GM12878 (cell line): ENCODE results near the gene ADRA2B. TPM values are rescaled to one million over a fixed set of nuclear protein-coding genes. Genes with fewer than 3 reads are reported as not detected.

Experiments
- BACH1 ChIP-seq: fragments of 450-650 bp; IDR thresholded peaks from 2 replicates; pipeline ENCODE4 v1.6.1; 2017; ENCODE audit warnings: mild to moderate bottlenecking, borderline replicate concordance
- CBFB ChIP-seq: IDR thresholded peaks from 2 replicates; pipeline ENCODE4 v1.6.1; 2016; ENCODE audit warnings: antibody characterized with exemption, low read depth
- CHD4 ChIP-seq: fragments of 200-600 bp; sonication (generic); IDR thresholded peaks from 2 replicates; pipeline ENCODE4 v1.6.1; 2016; ENCODE audit warnings: mild to moderate bottlenecking
- ESRRA ChIP-seq: IDR thresholded peaks from 2 replicates; pipeline ENCODE4 v1.6.1; 2012; ENCODE audit warnings: mild to moderate bottlenecking, low read length, improper control_type of control experiment
- FOXK2 ChIP-seq: fragments of 450-650 bp; IDR thresholded peaks from 2 replicates; pipeline ENCODE4 v1.6.1; 2017; ENCODE audit warnings: mild to moderate bottlenecking, moderate library complexity
- GATAD2B ChIP-seq: fragments of 450-650 bp; conservative IDR thresholded peaks from 2 replicates; pipeline ENCODE4 v1.6.1; 2017; ENCODE audit warnings: low read depth, mild to moderate bottlenecking, moderate library complexity
- HDGF ChIP-seq: fragments of 450-650 bp; IDR thresholded peaks from 2 replicates; pipeline ENCODE4 v1.6.1; 2016; ENCODE audit warnings: antibody characterized with exemption
- IKZF2 ChIP-seq, 2 experiments: fragments of 450-650 bp; IDR thresholded peaks; 2 replicates each; pipeline ENCODE4 v1.6.1; 2017; ENCODE audit warnings: mild to moderate bottlenecking in 2 of 2, moderate library complexity in 2 of 2
- IRF4 ChIP-seq: IDR thresholded peaks from 2 replicates; pipeline ENCODE4 v1.6.1; 2011; ENCODE audit warnings: low read depth, low read length
- JUNB ChIP-seq: IDR thresholded peaks from 2 replicates; pipeline ENCODE4 v1.6.1; 2016; ENCODE audit warnings: antibody characterized with exemption, mild to moderate bottlenecking
- MEF2A ChIP-seq: IDR thresholded peaks from 2 replicates; pipeline ENCODE4 v1.6.1; 2011; ENCODE audit warnings: low read depth, mild to moderate bottlenecking, low read length, moderate library complexity; ENCODE audit not compliant: insufficient read depth
- MEF2B ChIP-seq: fragments of 450-650 bp; IDR thresholded peaks from 2 replicates; pipeline ENCODE4 v1.6.1; 2018; ENCODE audit warnings: mild to moderate bottlenecking, moderate library complexity; ENCODE audit not compliant: partially characterized antibody, poor library complexity, severe bottlenecking
- NRF1 ChIP-seq: conservative IDR thresholded peaks from 2 replicates; pipeline ENCODE4 v1.6.1; 2011; ENCODE audit warnings: mild to moderate bottlenecking, low read depth, low read length, improper control_type of control experiment
- RELA ChIP-seq: fragments of 450-650 bp; IDR thresholded peaks from 2 replicates; pipeline ENCODE4 v1.8.0; 2014; ENCODE audit warnings: borderline replicate concordance; ENCODE audit not compliant: partially characterized antibody
- SIN3A ChIP-seq: IDR thresholded peaks from 2 replicates; pipeline ENCODE4 v1.6.1; 2012; ENCODE audit warnings: low read depth, low read length, improper control_type of control experiment
- SMAD1 ChIP-seq: fragments of 450-650 bp; IDR thresholded peaks from 2 replicates; pipeline ENCODE4 v1.6.1; 2018; ENCODE audit warnings: mild to moderate bottlenecking, low read depth; ENCODE audit not compliant: partially characterized antibody
- SMARCA5 ChIP-seq: fragments of 450-650 bp; IDR thresholded peaks from 2 replicates; pipeline ENCODE4 v1.6.1; 2017; ENCODE audit warnings: mild to moderate bottlenecking
- SMC3 ChIP-seq: IDR thresholded peaks from 2 replicates; pipeline ENCODE4 v1.6.1; 2011; ENCODE audit warnings: low read length, improper control_type of control experiment, borderline replicate concordance
- SPI1 ChIP-seq: IDR thresholded peaks from 2 replicates; pipeline ENCODE4 v1.6.1; 2011; ENCODE audit warnings: low read depth, mild to moderate bottlenecking, low read length, moderate library complexity, borderline replicate concordance; ENCODE audit not compliant: insufficient read depth
- TCF3 ChIP-seq: IDR thresholded peaks from 2 replicates; pipeline ENCODE4 v1.6.1; 2012; ENCODE audit warnings: low read depth, mild to moderate bottlenecking, low read length, borderline replicate concordance; ENCODE audit not compliant: insufficient read depth
- ZNF217 ChIP-seq: fragments of 450-650 bp; IDR thresholded peaks from 2 replicates; pipeline ENCODE4 v1.6.1; 2017; ENCODE audit warnings: antibody characterized with exemption, mild to moderate bottlenecking
- ZSCAN29 ChIP-seq: fragments of 450-650 bp; IDR thresholded peaks from 2 replicates; pipeline ENCODE4 v1.6.1; 2017; ENCODE audit warnings: mild to moderate bottlenecking, moderate library complexity
- polyA plus RNA-seq, 11 experiments: library from polyadenylated mRNA; depleted of rRNA in 4 of 11; unstranded in 6 of 11; stranded (reverse) in 5 of 11; fragments of >200 nt; fragmentation: Nextera tagmentation in 4 of 11; fragmentation: Illumina TruSeq in 1 of 11; extraction: Ambion mirVana in 4 of 11; extraction: Trizol in 1 of 11; gene quantifications; 1 replicate in 1 of 11; 2 replicates in 10 of 11; pipeline versions ENCODE4 v1.2.1 to v1.2.3, GENCODE V29; 2011 to 2016; ENCODE audit warnings: inconsistent platforms in 2 of 11, missing spikeins in 2 of 11, low read depth in 1 of 11
- total RNA-seq, 4 experiments: library from RNA; depleted of rRNA in 3 of 4; stranded (reverse); fragments of >200 nt in 3 of 4; fragmentation: Illumina TruSeq in 1 of 4; extraction: Trizol in 1 of 4; gene quantifications; 2 replicates each; pipeline versions ENCODE4 v1.2.1 to v1.2.3, GENCODE V29; 2013 to 2021
- TF ChIP-seq, protein P1 (sequence below): IDR thresholded peaks from 2 replicates; pipeline ENCODE4 v1.6.1; 2012; ENCODE audit warnings: mild to moderate bottlenecking, low read depth, low read length
- TF ChIP-seq, protein P2 (sequence below): IDR thresholded peaks from 2 replicates; pipeline ENCODE4 v1.6.1; 2012; ENCODE audit warnings: low read depth, low read length, improper control_type of control experiment
- TF ChIP-seq, protein P3 (sequence below): fragments of 150-350 bp; IDR thresholded peaks from 2 replicates; pipeline ENCODE4 v1.6.1; 2014; ENCODE audit warnings: mild to moderate bottlenecking, low read depth, low read length
- TF ChIP-seq, protein P4 (sequence below): IDR thresholded peaks from 2 replicates; pipeline ENCODE4 v1.6.1; 2012; ENCODE audit warnings: low read depth, low read length, improper control_type of control experiment

Gene ADRA2B
- total and polyA plus RNA-seq, 10 of the 15 experiments (the other 5 are each of a cell fraction or from before 2014, with no cell fraction given), result 0.01 to 0.10 (median 0.04) TPM; not detected in 6

DNA sequence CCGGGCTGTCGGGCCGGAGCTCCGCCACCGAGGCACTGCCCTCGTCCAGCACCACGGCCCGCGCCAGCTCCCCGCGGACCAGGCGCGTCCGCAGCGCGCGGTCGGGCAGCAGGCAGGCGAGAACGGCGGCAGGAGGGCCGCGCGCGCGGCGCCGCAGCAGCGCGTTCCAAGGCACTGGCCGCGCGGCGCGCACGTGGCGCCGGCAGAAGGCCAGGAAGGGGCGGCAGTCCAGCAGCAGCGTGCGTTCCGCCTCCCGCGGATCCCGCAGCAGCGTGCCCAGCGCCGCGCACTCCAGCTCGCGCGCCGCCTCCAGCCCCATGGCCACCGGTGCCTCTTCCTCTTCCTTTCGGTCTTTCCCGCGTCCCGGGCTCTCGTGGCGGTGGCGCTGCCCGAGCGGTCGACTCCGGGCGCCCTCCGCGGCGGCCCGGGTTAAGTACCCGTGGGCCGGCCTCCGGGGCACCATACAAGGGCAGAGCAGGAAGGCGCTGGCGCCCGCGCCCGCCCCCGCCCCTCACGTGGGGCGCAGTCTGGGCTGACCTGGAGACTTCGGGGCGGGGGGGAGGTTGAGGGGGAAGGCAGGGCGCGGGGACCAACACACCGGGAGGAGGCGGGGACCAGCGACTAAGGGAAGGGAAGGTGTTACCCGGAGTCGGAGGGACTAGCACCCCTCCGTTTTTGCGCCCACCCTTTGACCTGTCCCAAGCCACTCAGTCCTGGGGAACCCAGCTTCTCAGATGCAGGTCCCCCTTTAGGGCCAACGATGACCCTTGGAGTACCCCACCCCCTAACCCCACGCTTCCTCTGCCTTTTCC lies 28.9 kb upstream of the ADRA2B start, which contains the start of gene DUSP2 (continued):
- TF ChIP-seq, protein P1, sequence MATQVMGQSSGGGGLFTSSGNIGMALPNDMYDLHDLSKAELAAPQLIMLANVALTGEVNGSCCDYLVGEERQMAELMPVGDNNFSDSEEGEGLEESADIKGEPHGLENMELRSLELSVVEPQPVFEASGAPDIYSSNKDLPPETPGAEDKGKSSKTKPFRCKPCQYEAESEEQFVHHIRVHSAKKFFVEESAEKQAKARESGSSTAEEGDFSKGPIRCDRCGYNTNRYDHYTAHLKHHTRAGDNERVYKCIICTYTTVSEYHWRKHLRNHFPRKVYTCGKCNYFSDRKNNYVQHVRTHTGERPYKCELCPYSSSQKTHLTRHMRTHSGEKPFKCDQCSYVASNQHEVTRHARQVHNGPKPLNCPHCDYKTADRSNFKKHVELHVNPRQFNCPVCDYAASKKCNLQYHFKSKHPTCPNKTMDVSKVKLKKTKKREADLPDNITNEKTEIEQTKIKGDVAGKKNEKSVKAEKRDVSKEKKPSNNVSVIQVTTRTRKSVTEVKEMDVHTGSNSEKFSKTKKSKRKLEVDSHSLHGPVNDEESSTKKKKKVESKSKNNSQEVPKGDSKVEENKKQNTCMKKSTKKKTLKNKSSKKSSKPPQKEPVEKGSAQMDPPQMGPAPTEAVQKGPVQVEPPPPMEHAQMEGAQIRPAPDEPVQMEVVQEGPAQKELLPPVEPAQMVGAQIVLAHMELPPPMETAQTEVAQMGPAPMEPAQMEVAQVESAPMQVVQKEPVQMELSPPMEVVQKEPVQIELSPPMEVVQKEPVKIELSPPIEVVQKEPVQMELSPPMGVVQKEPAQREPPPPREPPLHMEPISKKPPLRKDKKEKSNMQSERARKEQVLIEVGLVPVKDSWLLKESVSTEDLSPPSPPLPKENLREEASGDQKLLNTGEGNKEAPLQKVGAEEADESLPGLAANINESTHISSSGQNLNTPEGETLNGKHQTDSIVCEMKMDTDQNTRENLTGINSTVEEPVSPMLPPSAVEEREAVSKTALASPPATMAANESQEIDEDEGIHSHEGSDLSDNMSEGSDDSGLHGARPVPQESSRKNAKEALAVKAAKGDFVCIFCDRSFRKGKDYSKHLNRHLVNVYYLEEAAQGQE, result peak; percentile 55
- TF ChIP-seq ESRRA (peak; percentile 70), RELA (peak; percentile 5), GATAD2B (no peak; the same call in none of the 2 replicates), NRF1 (no peak), SMARCA5 (peak; percentile 86), ZNF217 (peak; percentile 73), ZSCAN29 (peak; percentile 67; the same call in 1 of the 2 replicates), CHD4 (no peak), TCF3 (peak; percentile 100), HDGF (peak; percentile 89), BACH1 (peak; percentile 97), MEF2A (0 out of 2 replicates have a peak, but pooled peaks have one; percentile 66), MEF2B (no peak), FOXK2 (no peak), IKZF2 (IDR thresholded peaks at IDR 0.05) (no peak; a peak in 1 of 4 replicates), SMAD1 (peak; percentile 97), SMC3 (no peak), IRF4 (no peak), JUNB (no peak), CBFB (peak; percentile 94), SIN3A (peak; percentile 81), SPI1 (peak; percentile 59)
- TF ChIP-seq, protein P2, sequence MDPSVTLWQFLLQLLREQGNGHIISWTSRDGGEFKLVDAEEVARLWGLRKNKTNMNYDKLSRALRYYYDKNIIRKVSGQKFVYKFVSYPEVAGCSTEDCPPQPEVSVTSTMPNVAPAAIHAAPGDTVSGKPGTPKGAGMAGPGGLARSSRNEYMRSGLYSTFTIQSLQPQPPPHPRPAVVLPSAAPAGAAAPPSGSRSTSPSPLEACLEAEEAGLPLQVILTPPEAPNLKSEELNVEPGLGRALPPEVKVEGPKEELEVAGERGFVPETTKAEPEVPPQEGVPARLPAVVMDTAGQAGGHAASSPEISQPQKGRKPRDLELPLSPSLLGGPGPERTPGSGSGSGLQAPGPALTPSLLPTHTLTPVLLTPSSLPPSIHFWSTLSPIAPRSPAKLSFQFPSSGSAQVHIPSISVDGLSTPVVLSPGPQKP, result peak; percentile 99
- TF ChIP-seq, protein P3, sequence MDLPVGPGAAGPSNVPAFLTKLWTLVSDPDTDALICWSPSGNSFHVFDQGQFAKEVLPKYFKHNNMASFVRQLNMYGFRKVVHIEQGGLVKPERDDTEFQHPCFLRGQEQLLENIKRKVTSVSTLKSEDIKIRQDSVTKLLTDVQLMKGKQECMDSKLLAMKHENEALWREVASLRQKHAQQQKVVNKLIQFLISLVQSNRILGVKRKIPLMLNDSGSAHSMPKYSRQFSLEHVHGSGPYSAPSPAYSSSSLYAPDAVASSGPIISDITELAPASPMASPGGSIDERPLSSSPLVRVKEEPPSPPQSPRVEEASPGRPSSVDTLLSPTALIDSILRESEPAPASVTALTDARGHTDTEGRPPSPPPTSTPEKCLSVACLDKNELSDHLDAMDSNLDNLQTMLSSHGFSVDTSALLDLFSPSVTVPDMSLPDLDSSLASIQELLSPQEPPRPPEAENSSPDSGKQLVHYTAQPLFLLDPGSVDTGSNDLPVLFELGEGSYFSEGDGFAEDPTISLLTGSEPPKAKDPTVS, result 0 out of 2 replicates have a peak, but pooled peaks have one; percentile 41
- TF ChIP-seq, protein P4, sequence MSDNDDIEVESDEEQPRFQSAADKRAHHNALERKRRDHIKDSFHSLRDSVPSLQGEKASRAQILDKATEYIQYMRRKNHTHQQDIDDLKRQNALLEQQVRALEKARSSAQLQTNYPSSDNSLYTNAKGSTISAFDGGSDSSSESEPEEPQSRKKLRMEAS, result peak; percentile 81; the same call in 1 of the 2 replicates
